Right forelimb (tissue), 1 donor: Measurements from ENCODE around the gene TAF9.
"Not testable (repeated sequence)": the region's sequence is repeated elsewhere in the genome, so short reads cannot be mapped to it uniquely, and the experiment has no call there.

ENCODE experiments used
- DNase-seq: peaks from one replicate; pipeline ENCODE4 v3.0.0-alpha.2; 2018

Gene TAF9, protein sequence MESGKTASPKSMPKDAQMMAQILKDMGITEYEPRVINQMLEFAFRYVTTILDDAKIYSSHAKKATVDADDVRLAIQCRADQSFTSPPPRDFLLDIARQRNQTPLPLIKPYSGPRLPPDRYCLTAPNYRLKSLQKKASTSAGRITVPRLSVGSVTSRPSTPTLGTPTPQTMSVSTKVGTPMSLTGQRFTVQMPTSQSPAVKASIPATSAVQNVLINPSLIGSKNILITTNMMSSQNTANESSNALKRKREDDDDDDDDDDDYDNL

DNA sequence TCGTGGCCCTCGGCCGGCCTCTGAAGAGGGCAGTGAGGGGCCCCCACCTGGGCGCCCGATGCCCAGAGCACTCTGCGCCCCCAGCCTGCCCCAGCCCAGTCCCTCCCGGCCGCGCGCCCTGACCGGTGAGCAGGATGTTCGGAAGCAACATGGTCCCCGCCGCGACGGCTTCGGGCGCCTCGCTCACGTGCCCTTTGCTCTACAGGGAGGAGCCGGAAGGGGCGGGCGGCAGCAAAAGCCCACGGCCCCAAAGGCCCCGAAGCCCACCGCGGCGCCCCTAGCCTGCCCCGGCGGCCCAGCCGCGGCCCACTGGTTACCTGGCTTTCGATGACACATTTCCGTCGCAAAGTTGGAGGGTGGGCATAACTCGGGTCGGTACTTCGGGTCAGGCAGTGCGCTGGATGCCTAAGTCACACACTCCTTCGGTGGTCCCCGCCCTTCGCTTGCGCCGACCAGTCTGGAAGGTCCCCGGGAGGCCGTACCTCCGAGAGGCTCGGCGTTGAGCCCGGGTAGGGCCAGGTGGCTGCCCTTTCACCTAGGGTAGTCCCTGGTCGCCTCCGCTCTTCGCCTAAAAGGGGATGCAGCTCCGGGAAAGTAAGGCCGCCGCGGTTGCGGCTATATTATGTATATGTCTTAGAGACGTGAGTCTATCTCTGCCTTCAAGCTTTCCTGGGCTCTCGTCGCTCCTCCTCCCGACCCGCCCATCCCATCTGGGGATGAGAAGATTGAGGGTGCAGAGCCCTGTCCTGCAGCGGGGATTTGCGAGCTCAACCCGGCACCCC, at the start of gene TAF9, which contains the start of the genes AK6 and RAD17:
Gene TAF9, minus strand, starts transcription at position 181 of the 782 bp plus-strand sequence. CDS start 3,783 bp downstream, outside the sequence.
Gene AK6, minus strand, starts transcription at position 181 of the 782 bp plus-strand sequence. Its CDS starts 30 bp downstream, at position 151.
Gene RAD17, plus strand, starts transcription at position 479 of the 782 bp plus-strand sequence. CDS start 2,391 bp downstream, outside the sequence.
- peak; percentile 98 for DNase-seq

DNA sequence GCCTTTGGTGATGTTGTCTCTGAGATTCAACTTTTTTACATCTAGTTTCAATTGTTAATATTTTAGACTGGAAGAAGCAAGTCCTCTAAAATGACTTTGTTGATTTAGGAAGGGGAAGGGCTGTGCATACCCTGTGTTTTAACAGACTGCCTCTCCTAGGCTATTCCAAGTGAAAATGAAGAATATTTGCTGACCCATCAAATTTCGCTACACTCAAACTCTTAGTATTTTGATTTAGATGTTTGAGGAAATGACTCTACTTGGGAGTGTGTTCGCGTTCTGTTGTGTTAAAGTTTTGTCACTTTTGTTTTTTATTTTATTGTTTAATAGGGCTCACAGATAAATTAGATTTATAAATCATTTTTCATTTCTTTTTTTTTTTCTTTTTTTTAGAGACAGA, 49.2 kb upstream of the TAF9 start:
- no peak for DNase-seq

DNA sequence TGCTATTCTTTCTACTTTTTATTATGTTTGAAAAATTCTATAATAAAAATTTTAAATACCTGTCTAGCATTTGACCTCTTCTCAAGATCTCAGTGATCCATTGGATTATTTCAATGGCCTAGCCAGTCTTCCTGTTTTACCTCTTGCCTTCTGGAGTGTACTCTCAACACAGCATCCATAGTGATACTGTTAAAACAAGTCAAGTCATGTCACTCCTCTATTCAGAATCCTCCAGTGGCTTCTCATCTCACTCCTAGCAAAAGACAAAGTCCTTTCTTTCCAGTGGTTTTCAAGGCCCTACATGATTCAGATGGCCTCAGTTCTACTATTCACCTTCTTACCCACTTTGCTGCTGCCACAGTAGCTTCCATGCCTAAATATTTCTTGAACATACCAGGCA, 47.4 kb upstream of the TAF9 start:
- no peak for DNase-seq

DNA sequence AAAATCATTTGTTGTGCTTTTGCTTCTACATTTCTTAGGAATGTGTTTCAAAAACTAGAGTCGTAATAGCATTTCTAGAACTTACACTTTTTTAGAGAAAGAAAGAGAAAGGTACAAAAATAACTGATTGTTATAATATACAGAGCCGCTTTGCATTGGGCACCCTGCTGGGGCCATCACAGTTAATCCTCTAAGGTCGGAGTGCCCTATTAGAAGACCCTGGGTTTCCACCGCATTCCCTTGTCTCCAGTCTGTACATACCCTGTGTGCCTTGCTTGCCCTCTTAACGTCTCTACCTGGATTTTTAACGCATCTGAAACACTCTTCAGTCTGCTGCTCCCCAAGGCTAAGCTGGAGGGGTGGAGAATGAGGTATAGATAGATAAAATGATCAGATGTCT, 46.9 kb upstream of the TAF9 start:
- DNase-seq, result no peak

DNA sequence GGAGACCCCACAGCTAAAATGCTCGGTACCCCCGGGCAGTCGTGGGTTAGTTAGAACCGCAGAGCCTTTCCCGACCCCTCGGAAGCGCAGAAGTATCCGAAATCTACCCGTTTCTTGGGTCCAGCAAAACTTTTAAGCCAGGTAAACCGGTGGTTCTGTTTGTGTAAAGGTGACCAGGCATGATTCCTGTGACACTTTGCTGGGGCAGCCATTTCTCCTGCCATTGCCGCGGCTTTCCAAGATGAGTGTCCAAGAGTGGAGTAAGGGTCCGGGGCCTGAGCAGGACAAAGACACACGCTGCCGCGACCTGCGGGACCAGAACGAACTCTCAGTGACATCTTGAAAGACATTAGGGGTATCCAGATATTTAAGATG, 46.3 kb upstream of the TAF9 start:
- DNase-seq, result no peak

DNA sequence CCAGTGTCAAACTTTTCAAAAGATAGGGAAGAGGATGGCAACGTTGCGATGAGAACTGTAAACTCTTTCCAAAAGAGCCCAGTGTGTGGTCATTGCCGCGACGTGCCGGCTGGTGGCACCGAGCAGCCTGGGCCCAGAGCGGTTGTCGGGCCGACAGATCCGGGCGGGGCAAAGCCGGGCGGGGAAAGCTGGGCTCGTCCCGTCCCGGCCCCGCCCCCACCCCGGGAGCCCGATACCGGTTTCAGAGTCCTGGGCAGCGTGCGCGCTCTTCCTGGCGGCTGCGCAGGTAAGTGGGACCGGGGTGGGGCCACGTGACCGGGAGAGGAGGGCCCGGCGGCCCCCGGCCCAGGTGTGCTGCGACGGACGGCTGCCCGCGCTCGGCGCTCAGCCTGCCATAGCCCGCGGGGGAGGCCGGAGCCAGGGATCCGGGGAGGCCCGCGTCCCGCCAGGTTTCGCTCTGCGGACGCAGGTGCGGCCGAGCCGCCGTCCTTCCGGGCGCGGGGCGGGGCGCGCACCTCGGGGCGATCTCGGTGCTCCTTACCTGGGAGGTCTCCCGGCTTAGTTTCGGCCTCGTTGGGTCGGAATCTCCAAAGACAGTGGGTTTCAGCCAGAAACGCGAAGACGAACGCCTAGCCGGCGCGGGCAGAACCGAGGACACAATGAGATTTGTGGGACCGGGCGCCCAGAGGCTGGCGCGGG, 45.7 kb upstream of the TAF9 start, which contains the start of gene MARVELD2:
Gene MARVELD2, plus strand, starts transcription at position 232 of the 699 bp plus-strand sequence. CDS start 4,270 bp downstream, outside the sequence.
- DNase-seq, result peak; percentile 47

DNA sequence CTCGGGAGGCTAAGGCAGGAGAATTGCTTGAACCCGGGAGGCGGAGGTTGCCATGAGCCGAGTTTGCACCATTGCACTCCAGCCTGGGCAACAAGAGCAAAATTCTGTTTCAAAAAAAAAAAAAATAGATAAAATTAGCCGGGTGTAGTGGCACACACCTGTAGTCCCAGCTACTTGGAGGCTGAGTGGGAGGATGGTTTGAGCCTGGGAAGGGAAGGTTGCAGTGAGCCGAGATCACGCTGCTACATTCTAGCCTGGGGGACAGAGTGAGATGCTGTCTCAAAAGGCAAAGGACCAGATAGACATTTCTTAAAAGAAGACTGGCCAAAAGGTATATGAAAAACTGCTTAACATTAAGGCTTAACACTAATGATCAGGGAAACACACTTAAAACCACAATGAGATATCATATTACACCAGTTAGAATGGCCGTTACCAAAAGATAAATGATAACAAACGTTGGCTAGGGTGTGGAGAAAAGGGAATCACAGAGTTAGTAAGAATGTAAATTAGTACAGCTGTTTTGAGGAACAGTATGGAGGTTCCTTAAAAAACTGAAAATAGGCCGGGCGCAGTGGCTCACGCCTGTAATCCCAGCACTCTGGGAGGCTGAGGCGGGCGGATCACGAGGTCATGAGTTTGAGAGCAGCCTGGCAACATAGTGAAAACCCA, 35.5 kb upstream of the TAF9 start:
- DNase-seq, result no peak

DNA sequence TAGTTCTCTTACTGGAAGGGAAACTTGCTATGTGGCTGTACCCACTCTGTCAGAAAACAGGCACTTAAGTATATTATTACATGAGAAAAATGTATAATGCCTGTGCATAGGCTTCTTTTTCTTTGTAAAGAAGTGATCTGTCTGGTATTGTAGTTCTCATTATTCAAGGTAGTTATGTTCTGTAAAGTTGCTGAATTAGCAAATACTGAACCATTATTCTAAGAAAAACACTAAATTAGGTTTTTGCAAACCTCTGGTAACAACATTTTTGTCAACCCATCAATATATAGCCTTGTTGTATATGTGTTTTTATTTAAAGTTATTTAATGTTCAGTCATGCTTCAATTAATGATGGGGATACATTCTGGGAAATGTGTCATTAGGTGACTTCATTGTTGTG, 9.1 kb upstream of the TAF9 start:
- no peak for DNase-seq

DNA sequence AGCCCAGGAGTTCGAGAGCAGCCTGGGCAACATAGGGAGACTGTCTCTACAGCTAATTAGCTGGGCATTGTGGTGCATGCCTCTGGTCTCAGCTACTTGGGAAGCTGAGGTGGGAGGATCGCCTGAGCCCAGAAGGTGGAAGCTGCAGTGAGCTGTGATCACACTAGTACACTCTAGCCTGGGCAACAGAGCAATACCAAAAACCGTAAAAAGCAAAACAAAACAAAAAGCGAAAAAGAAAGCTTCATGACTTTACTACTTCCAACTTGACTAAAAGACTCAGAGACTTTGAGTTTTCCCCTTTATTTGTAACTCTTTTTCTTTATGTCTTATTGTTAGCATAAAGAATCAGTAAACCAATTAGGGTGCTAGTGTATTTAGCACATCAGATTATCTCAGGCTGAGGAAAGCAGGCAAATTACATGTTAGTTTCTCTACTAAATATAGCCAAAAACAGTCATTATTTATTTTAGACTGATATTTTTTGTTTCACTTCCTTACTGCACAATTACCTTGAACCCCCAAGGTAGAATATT, 5.7 kb upstream of the TAF9 start:
- no peak for DNase-seq

DNA sequence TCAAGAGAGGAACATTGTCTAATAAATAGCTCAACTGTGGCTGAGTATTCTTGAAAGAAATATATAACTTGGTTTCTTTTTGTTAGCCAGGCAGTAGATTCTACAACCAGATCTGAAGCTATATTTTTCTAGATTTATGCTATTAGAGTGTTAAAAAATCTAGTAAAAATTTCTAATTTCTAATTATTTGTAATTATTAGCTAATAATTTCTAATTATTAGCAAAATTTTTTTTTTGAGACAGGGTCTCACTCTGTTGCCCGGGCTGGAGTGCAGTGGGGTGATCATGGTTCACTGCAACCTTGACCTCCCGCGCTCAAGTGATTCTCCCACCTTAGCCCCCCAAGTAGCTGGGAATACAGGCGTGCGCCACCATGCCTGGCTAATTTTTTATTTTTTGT, 3.1 kb upstream of the TAF9 start:
- DNase-seq, result no peak

DNA sequence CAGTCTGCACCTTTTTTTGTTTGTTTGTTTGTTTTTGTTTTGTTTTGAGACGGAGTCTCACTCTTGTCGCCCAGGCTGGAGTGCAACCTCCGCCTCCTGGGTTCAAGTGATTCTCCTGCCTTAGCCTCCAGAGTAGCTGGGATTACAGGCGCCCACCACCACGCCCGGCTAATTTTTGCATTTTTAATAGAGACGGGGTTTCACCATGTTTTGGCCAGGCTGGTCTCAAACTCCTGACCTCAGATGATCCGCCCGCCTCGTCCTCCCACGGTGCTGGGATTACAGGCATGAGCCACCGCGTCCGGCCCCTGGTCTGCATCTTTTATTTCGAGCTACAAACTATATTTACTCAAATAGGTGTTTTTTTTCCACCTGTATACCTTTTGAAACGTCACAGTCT, 1.0 kb upstream of the TAF9 start:
- not testable (repeated sequence) for DNase-seq

DNA sequence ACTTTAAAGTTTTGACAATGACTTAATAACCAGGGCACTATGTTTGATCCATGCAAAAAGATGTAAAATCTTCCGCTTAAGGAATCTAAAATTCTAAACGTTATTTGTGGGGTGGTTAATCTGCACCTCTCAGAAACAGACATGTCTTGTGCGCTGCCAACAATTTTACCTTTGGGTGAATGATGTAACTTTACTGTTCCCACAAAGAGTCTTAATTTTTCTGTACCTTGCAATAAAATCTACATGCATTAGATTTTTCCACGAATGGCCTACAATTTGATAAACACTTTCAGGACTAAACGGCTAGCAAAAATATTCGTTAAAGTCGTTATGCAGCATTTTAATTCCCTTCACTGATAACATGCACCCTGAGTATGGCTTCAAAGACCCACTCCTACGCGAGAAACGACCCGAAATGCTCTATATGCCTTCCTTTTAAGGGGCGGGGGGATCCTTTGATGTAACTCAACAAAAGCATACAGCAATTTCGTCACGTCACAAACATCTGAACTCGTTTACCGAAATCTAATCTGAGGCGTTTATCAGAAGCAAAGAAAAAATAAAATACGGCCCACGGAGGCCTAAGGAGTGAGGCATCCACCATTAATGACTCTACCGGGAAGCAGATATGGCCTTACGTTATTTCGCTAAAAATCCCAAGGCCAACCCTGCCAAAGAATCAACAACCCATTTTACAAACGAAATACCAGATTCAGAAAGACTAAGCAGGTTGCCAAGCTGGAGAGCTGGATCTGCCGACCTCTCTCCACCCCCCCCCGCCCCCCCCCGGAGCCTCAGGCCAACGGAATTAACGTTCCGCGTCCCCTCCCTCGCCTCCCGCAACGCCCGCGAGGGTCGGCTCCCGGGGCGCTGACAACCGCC, 621 bp downstream of the TAF9 start:
- no peak for DNase-seq

DNA sequence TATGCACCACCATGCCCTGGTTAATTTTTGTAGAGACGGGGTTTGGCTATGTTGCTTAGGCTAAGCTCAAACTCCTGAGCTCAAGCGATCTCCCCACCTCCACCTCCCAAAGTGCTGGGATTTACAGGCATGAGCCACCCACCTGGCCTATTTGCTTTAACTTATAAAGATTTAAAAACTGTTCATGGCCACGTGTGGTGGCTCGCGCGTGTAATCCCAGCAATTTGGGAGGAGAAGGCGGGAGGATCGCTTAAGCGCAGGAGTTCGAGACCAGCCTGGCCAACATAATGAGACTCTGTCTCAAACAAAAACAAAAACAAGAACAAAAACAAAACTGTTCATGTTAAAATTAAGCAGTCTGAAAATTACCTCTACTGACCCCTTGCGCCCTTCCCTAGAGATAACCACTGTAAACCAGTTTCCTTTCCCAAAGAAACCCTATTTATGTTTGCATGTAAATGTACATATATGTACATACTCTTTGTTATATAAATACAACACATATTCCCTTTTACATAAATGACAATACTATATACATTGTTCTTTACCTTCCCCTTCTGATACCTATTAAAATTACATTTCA, 1.5 kb downstream of the TAF9 start:
- DNase-seq, result no peak

DNA sequence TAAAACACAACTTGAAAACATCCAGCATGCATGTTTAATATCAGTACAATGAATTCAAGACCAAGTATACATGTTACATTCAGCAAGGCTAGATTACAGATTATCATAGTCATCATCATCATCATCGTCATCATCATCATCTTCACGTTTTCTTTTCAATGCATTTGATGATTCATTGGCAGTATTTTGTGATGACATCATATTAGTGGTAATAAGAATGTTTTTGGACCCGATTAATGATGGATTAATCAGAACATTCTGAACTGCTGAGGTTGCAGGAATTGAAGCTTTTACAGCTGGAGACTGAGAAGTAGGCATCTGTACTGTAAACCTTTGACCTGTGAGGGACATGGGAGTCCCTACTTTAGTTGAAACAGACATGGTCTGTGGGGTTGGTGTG, 4.5 kb downstream of the TAF9 start:
- DNase-seq, result no peak

DNA sequence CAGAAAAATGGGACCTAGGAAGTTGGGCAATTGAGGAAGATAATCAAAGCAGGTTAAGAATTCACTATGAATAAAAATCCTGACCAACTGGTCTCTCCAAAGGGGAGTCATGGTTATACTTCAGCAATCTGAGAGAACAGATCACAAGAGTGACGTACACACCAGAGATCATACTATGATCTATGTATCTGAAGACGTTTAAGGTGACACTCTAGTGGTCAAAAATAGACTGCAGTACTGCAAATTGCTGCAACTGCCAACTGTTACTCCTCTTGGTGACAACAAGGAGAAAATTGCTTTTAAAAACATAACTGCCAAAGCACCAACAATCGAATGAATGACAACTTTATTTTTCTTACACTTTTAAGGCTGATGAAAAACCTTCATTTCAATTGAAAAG, 4.9 kb downstream of the TAF9 start:
- DNase-seq, result no peak

DNA sequence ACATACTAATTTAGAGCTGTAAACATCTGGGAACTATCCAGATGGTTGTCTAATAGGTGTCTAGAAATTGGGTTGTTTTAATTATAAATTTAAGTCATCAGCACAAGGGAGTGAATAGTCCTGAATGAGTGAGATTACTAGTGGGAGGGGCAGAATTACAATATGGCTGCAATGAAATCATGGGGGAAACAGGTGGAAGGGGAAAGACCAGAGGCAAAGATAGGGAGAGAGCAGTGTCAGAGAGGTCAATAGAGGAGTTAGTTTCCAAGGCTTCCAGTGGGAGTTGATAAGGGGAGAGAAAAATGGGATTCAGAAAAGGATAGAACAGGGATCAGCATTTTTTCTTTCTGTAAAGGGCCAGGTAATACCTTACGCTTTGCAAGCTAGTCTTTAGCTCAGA, 8.9 kb downstream of the TAF9 start:
- no peak for DNase-seq

DNA sequence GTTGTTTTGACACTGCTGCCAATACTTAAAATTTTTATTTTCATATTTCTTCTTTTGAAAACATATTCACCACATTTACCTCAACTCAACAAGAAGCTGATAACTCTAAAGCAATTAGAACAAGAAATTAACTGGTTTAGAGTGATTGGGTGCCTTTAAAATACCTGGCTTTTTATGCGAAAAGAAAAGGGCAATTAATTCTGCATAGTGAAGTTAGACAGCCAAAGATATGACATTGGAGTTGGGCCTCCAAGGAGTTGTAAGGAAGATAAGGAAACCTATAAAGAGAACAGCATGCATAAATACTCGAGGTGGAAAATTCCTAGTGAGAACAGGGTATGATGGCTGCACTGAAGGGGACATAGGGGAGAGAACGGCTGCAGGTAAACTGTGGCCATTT, 9.6 kb downstream of the TAF9 start:
- no peak for DNase-seq

DNA sequence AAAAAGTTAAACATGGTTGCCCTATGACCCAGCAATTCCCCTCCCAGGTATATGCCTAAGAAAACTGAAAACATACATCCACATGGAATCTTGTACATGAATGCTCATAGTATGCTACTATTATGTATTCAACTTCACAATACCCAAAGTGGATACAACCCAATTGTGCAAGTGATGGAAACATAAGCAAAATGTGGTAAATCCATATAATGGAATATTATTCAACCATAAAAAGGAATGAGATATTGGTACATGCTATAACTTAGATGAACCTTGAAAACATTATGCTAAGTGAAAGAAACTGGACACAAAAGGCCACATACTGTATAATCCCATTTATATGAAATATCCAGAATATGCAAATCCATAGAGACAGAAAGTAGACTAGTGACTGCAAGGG, 18.7 kb downstream of the TAF9 start:
- no peak for DNase-seq

DNA sequence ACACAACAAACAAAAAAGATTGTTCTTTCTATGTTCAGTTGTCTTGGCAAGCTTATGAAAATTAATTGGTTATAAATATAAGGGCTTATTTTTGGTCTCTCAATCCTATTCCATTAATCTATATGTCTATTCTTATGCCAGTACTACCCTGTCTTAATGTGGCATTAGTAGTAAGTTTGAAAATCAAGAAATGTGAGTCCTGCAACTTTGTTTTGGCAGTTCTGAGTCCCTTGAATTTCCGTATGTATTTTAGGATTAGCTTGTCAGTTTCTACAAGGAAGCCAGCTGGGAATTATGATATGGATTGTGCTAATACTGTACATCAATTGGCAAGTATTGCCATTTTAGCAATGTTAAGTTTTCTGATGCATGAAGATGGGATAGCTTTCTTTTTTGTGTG, 26.2 kb downstream of the TAF9 start:
- DNase-seq, result no peak

DNA sequence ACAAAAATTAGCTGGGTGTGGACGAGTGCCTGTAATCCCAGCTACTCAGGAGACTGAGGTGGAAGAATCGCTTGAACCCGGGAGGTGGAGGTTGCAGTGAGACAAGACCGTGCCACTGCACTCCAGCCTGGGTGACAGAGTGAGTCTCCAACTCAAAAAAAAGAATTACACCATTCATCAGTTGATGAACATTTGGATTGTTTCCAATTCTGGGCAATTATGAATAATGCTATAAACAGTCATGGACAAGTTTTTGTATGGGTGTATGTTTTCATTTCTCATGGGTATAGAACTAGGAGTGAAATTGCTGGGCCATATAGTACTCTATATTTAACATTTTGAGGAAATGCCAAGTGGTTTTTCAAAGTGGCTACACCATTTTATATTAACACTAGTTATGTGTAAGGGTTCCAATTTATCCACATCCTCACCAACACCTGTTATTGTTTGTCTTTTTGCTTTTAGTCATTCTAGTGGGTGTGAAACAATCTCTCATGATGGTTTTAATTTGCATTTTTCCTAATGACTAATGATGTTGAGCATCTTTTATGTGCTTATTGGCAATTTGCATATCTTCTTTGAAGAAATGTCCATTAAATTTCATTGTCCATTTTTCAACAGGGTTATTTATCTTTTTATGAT, 27.7 kb downstream of the TAF9 start:
- DNase-seq, result no peak
